ENCODE data around the gene EXOC4.

Gene EXOC4

GRCh38 chr7:133845005-133845404 is 592.1 kb downstream of the EXOC4 start:
- H3K4me1 ChIP-seq (ENCODE audit: control insufficient read depth, insufficient read depth, low read length) = no peaks in the 10 kb centered on the region
- H3K9me3 ChIP-seq (ENCODE audit: control insufficient read depth, low read length) = no peaks in the 10 kb centered on the region
- no peaks in the 10 kb centered on the region for H3K36me3 ChIP-seq (ENCODE audit: control insufficient read depth, insufficient read depth, low read length)
- H3K27me3 ChIP-seq (ENCODE audit: control insufficient read depth, insufficient read depth, low read length, poor library complexity, severe bottlenecking) = no peaks in the 10 kb centered on the region
- H3K4me3 ChIP-seq (ENCODE audit: insufficient read depth, low read depth, low read length) = no peak overlapping the region
- H3K27ac ChIP-seq (ENCODE audit: insufficient read depth, low read depth, low read length, poor library complexity, severe bottlenecking) = no peak overlapping the region

- Histone ChIP-seq H3K4me3 (ENCODE audit: insufficient read depth, low read depth, low read length) (no peak overlapping the region), H3K27ac (ENCODE audit: insufficient read depth, low read depth, low read length, poor library complexity, severe bottlenecking) (no peak overlapping the region), H3K9me3 (ENCODE audit: control insufficient read depth, low read length) (no peaks in the 10 kb centered on the region), H3K27me3 (ENCODE audit: control insufficient read depth, insufficient read depth, low read length, poor library complexity, severe bottlenecking) (no peaks in the 10 kb centered on the region), H3K36me3 (ENCODE audit: control insufficient read depth, insufficient read depth, low read length) (no peaks in the 10 kb centered on the region), H3K4me1 (ENCODE audit: control insufficient read depth, insufficient read depth, low read length) (no peaks in the 10 kb centered on the region)
- WGBS, 2 experiments = 86 to 94% methylated on average over 4 to 7 of the region's 8 CpGs
Measured at GRCh38 chr7:133846203-133846945, 593.5 kb downstream of the EXOC4 start.

GRCh38 chr7:133850497-133851280 is 597.8 kb downstream of the EXOC4 start:
- Histone ChIP-seq H3K27me3 (ENCODE audit: control insufficient read depth, insufficient read depth, low read length, poor library complexity, severe bottlenecking) (no peaks in the 10 kb centered on the region), H3K27ac (ENCODE audit: insufficient read depth, low read depth, low read length, poor library complexity, severe bottlenecking) (no peak overlapping the region), H3K9me3 (ENCODE audit: control insufficient read depth, low read length) (no peaks in the 10 kb centered on the region), H3K4me3 (ENCODE audit: insufficient read depth, low read depth, low read length) (no peak overlapping the region), H3K4me1 (ENCODE audit: control insufficient read depth, insufficient read depth, low read length) (no peaks in the 10 kb centered on the region), H3K36me3 (ENCODE audit: control insufficient read depth, insufficient read depth, low read length) (no peaks in the 10 kb centered on the region)
- 87 to 95% methylated on average over 3 to 5 of the region's 5 CpGs for WGBS, 2 experiments

DNA sequence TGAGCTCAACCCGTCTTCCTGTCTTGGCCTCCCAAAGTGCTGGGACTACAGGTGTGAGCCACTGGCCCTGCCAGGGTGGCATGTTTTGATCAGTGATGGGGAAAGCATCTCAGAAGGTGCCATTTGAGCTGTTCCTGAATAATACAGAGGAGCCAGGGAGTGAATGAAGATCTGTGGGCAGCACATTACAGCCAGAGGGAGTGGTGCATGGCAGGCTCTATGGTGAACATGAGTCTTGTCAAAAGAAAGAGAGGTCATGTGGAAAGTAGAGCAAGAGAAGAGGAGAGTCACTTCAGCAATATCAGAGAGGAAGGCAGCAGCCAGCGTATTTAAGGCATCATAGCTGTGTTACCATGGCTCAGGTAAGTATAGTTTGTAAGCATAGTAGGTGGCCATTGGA is 598.5 kb downstream of the EXOC4 start:
- Histone ChIP-seq H3K4me1 (ENCODE audit: control insufficient read depth, insufficient read depth, low read length) (no peaks in the 10 kb centered on the region), H3K27ac (ENCODE audit: insufficient read depth, low read depth, low read length, poor library complexity, severe bottlenecking) (no peak overlapping the region), H3K4me3 (ENCODE audit: insufficient read depth, low read depth, low read length) (no peak overlapping the region), H3K9me3 (ENCODE audit: control insufficient read depth, low read length) (no peaks in the 10 kb centered on the region), H3K36me3 (ENCODE audit: control insufficient read depth, insufficient read depth, low read length) (no peaks in the 10 kb centered on the region), H3K27me3 (ENCODE audit: control insufficient read depth, insufficient read depth, low read length, poor library complexity, severe bottlenecking) (no peaks in the 10 kb centered on the region)
- WGBS, 2 experiments = 92 to 95% methylated on average over 2 of the region's 2 CpGs

GRCh38 chr7:133853706-133854276 is 600.9 kb downstream of the EXOC4 start:
- no peak overlapping the region for H3K27ac ChIP-seq (ENCODE audit: insufficient read depth, low read depth, low read length, poor library complexity, severe bottlenecking)
- WGBS, 2 experiments = 67 to 71% methylated on average over 6 of the region's 6 CpGs
- H3K27me3 ChIP-seq (ENCODE audit: control insufficient read depth, insufficient read depth, low read length, poor library complexity, severe bottlenecking) = no peaks in the 10 kb centered on the region
- H3K4me1 ChIP-seq (ENCODE audit: control insufficient read depth, insufficient read depth, low read length) = no peaks in the 10 kb centered on the region
- no peak overlapping the region for H3K4me3 ChIP-seq (ENCODE audit: insufficient read depth, low read depth, low read length)
- H3K36me3 ChIP-seq (ENCODE audit: control insufficient read depth, insufficient read depth, low read length) = no peaks in the 10 kb centered on the region
- H3K9me3 ChIP-seq (ENCODE audit: control insufficient read depth, low read length) = no peaks in the 10 kb centered on the region

- Histone ChIP-seq H3K4me1 (ENCODE audit: control insufficient read depth, insufficient read depth, low read length) (peaks cover 4% of the 10 kb centered on the region), H3K9me3 (ENCODE audit: control insufficient read depth, low read length) (no peaks in the 10 kb centered on the region)
Measured at GRCh38 chr7:133854739-133855138, 601.9 kb downstream of the EXOC4 start.

GRCh38 chr7:133857376-133858119 is 604.7 kb downstream of the EXOC4 start:
- Histone ChIP-seq H3K27me3 (ENCODE audit: control insufficient read depth, insufficient read depth, low read length, poor library complexity, severe bottlenecking) (no peaks in the 10 kb centered on the region), H3K4me3 (ENCODE audit: insufficient read depth, low read depth, low read length) (no peak overlapping the region), H3K27ac (ENCODE audit: insufficient read depth, low read depth, low read length, poor library complexity, severe bottlenecking) (no peak overlapping the region), H3K36me3 (ENCODE audit: control insufficient read depth, insufficient read depth, low read length) (no peaks in the 10 kb centered on the region), H3K9me3 (ENCODE audit: control insufficient read depth, low read length) (no peaks in the 10 kb centered on the region), H3K4me1 (ENCODE audit: control insufficient read depth, insufficient read depth, low read length) (peaks cover 9% of the 10 kb centered on the region)
- 96 to 97% methylated on average over 23 of the region's 23 CpGs for WGBS, 2 experiments

More at GRCh38 chr7:133854739-133855138, 601.9 kb downstream of the EXOC4 start:
- no peak overlapping the region for H3K27ac ChIP-seq (ENCODE audit: insufficient read depth, low read depth, low read length, poor library complexity, severe bottlenecking)
- H3K4me3 ChIP-seq (ENCODE audit: insufficient read depth, low read depth, low read length) = no peak overlapping the region
- H3K27me3 ChIP-seq (ENCODE audit: control insufficient read depth, insufficient read depth, low read length, poor library complexity, severe bottlenecking) = no peaks in the 10 kb centered on the region
- H3K36me3 ChIP-seq (ENCODE audit: control insufficient read depth, insufficient read depth, low read length) = no peaks in the 10 kb centered on the region

DNA sequence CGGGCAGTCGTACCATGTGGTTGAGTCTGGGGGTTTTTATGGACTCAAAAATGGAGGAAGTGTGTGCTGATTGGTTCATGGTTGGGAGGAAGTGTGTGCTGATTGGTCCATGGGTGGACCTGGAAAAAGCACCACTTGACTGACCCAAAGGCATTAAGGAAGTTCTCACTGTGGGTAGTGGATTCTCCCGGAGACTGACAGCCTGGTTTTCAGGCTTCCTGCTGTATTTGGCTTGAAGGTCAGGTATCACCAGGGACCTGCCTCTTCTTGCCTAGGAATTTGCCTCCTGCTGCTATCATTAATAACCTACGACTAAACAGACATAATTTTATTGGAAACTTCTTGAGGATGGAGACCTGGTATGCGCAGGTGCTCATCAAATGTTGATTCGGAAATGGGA is 605.4 kb downstream of the EXOC4 start:
- H3K27me3 ChIP-seq (ENCODE audit: control insufficient read depth, insufficient read depth, low read length, poor library complexity, severe bottlenecking) = no peaks in the 10 kb centered on the region
- H3K9me3 ChIP-seq (ENCODE audit: control insufficient read depth, low read length) = no peaks in the 10 kb centered on the region
- peaks cover 9% of the 10 kb centered on the region for H3K4me1 ChIP-seq (ENCODE audit: control insufficient read depth, insufficient read depth, low read length)
- no peaks in the 10 kb centered on the region for H3K36me3 ChIP-seq (ENCODE audit: control insufficient read depth, insufficient read depth, low read length)
- H3K4me3 ChIP-seq (ENCODE audit: insufficient read depth, low read depth, low read length) = no peak overlapping the region
- 95 to 97% methylated on average over 6 of the region's 6 CpGs for WGBS, 2 experiments
- H3K27ac ChIP-seq (ENCODE audit: insufficient read depth, low read depth, low read length, poor library complexity, severe bottlenecking) = no peak overlapping the region

DNA sequence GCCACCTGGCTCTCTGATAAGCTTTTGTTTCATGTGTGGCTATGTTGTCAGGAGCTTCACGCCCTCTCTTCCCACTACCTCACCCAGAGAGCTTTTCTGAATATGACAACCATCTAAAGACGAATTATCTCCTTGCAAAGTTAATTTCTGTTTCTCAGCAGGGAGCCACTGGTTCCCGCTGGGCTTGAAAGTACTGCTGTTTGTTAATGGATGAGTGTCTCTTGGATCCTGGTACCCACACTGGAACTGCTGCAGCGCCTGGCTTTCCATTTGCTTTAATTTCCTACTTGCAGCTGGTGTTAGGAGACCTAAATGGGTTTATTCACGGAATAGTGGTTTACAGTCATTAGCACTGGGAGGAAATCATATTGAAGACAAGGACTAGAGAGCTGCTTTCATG is 606.4 kb downstream of the EXOC4 start:
- Histone ChIP-seq H3K27ac (ENCODE audit: insufficient read depth, low read depth, low read length, poor library complexity, severe bottlenecking) (no peak overlapping the region), H3K9me3 (ENCODE audit: control insufficient read depth, low read length) (no peaks in the 10 kb centered on the region), H3K27me3 (ENCODE audit: control insufficient read depth, insufficient read depth, low read length, poor library complexity, severe bottlenecking) (no peaks in the 10 kb centered on the region), H3K36me3 (ENCODE audit: control insufficient read depth, insufficient read depth, low read length) (no peaks in the 10 kb centered on the region), H3K4me1 (ENCODE audit: control insufficient read depth, insufficient read depth, low read length) (peaks cover 14% of the 10 kb centered on the region), H3K4me3 (ENCODE audit: insufficient read depth, low read depth, low read length) (no peak overlapping the region)
- WGBS, 2 experiments = 39 to 43% methylated on average over 5 of the region's 5 CpGs
